A673 (cell line): ENCODE measurements around the gene SNTG2. TPM values are rescaled to one million over a fixed set of nuclear protein-coding genes. Genes with fewer than 3 reads are reported as not detected.

Source experiments
- BruUV-seq: library from RNA; stranded (reverse); fragments of 400-500 nt; replicated peaks from 2 replicates; lab custom pipeline; 2021; lab: Mats Ljungman, UMichigan
- CTCF ChIA-PET: fragments of 300-600 bp; sonication (Branson Sonifier 250); formaldehyde crosslinking; loops from one replicate; lab custom pipeline; 2022; ENCODE audit warnings: antibody characterized with exemption; lab: Charles Lee
- POLR2A ChIA-PET: fragments of 300-600 bp; sonication (Branson Sonifier 250); formaldehyde crosslinking; loops from one replicate; lab custom pipeline; 2022; ENCODE audit warnings: antibody characterized with exemption; ENCODE audit not compliant: low non-redundant PET; lab: Charles Lee
- DNase-seq: peaks from one replicate; pipeline ENCODE4 v3.0.0-alpha.2; 2015; ENCODE audit warnings: low spot score
- H3K27ac ChIP-seq: fragments of 200-600 bp; sonication (generic); 2 replicates; pipeline ENCODE4 v1.5.1; 2016; ENCODE audit warnings: mixed run types, low read depth, mild to moderate bottlenecking, mixed read lengths, antibody characterized with exemption, low read length; ENCODE audit not compliant: poor library complexity, severe bottlenecking
- H3K27me3 ChIP-seq: fragments of 200-600 bp; sonication (generic); replicated peaks from 2 replicates; pipeline ENCODE4 v1.6.1; 2017; ENCODE audit warnings: mixed run types, low read depth, mild to moderate bottlenecking, mixed read lengths, antibody characterized with exemption, low read length; ENCODE audit not compliant: insufficient read depth, poor library complexity
- H3K36me3 ChIP-seq: fragments of 200-600 bp; sonication (generic); 2 replicates; pipeline ENCODE4 v1.6.1; 2016; ENCODE audit warnings: mixed run types, mild to moderate bottlenecking, mixed read lengths, antibody characterized with exemption, low read length; ENCODE audit not compliant: insufficient read depth, poor library complexity, severe bottlenecking
- H3K4me1 ChIP-seq: fragments of 200-600 bp; sonication (generic); 2 replicates; pipeline ENCODE4 v1.6.1; 2017; ENCODE audit warnings: mixed run types, mild to moderate bottlenecking, mixed read lengths, antibody characterized with exemption, low read length; ENCODE audit not compliant: insufficient read depth, poor library complexity, severe bottlenecking
- H3K4me3 ChIP-seq: fragments of 200-600 bp; sonication (generic); 2 replicates; pipeline ENCODE4 v1.5.1; 2016; ENCODE audit warnings: low read depth, mixed run types, mild to moderate bottlenecking, mixed read lengths, low read length; ENCODE audit not compliant: poor library complexity, severe bottlenecking
- H3K9me3 ChIP-seq: fragments of 200-600 bp; sonication (generic); 2 replicates; pipeline ENCODE4 v1.6.1; 2016; ENCODE audit warnings: mixed run types, low read depth, mild to moderate bottlenecking, mixed read lengths, antibody characterized with exemption, low read length; ENCODE audit not compliant: poor library complexity, severe bottlenecking
- CTCF ChIP-seq: fragments of 300-800, 200-600 bp; sonication (generic); conservative IDR thresholded peaks from 2 replicates; pipeline ENCODE4 v1.5.1; 2017; ENCODE audit warnings: low read depth, mild to moderate bottlenecking, antibody characterized with exemption, low read length, moderate library complexity, mixed read lengths
- EZH2 ChIP-seq: fragments of 200-600 bp; sonication (generic); IDR thresholded peaks from 2 replicates; pipeline ENCODE4 v1.6.1; 2017; ENCODE audit warnings: borderline replicate concordance, low read depth, mild to moderate bottlenecking, mixed read lengths, antibody characterized with exemption, low read length; ENCODE audit not compliant: poor library complexity, severe bottlenecking
- intact Hi-C: fragments of 100-400 bp; cut with micrococcal nuclease; formaldehyde crosslinking; loops from one replicate; pipeline ENCODE4 v1.10.0; 2022; ENCODE audit not compliant: unreplicated experiment
- total RNA-seq: library from RNA; stranded (reverse); gene quantifications from 2 replicates; pipeline ENCODE4 v1.2.3, GENCODE V29; 2021

The SNTG2 gene
- total RNA-seq, 1 experiment from 2014 or later, result 3.7 TPM

- BruUV-seq, result no TSS peak
- no peak overlapping the region for H3K27ac ChIP-seq
- no peaks in the 10 kb centered on the region for H3K9me3 ChIP-seq
- no peaks in the 10 kb centered on the region for H3K36me3 ChIP-seq
- H3K4me1 ChIP-seq, result peaks cover 6% of the 10 kb centered on the region
- no peaks in the 10 kb centered on the region for H3K27me3 ChIP-seq
- intact Hi-C loops, result no loop called here
- TF ChIP-seq CTCF (no peak), EZH2 (no peak)
- POLR2A ChIA-PET, result no interaction called here
- no peak for DNase-seq
- CTCF ChIA-PET, result no interaction called here
- H3K4me3 ChIP-seq, result no peak overlapping the region
Measured at GRCh38 chr2:1403565-1403964, 452.9 kb downstream of the SNTG2 start.

- ChIA-PET CTCF (no interaction called here), POLR2A (no interaction called here)
- TF ChIP-seq CTCF, result no peak
- TF ChIP-seq EZH2, result no peak
- Histone ChIP-seq H3K36me3 (no peaks in the 10 kb centered on the region), H3K27ac (no peak overlapping the region), H3K4me3 (no peak overlapping the region), H3K4me1 (peaks cover 8% of the 10 kb centered on the region), H3K9me3 (no peaks in the 10 kb centered on the region), H3K27me3 (no peaks in the 10 kb centered on the region)
- intact Hi-C loops, result no loop called here
- no TSS peak for BruUV-seq
- DNase-seq, result no peak
Measured at GRCh38 chr2:1405124-1405523, 454.5 kb downstream of the SNTG2 start.

- POLR2A ChIA-PET, result no interaction called here
- H3K36me3 ChIP-seq, result no peaks in the 10 kb centered on the region
- intact Hi-C loops, result no loop called here
- TF ChIP-seq CTCF, result no peak
- no peak for TF ChIP-seq EZH2
- CTCF ChIA-PET, result no interaction called here
- no peaks in the 10 kb centered on the region for H3K27me3 ChIP-seq
- H3K27ac ChIP-seq, result no peak overlapping the region
- no peak overlapping the region for H3K4me3 ChIP-seq
- peaks cover 8% of the 10 kb centered on the region for H3K4me1 ChIP-seq
- H3K9me3 ChIP-seq, result no peaks in the 10 kb centered on the region
- no peak for DNase-seq
- no TSS peak for BruUV-seq
Measured at GRCh38 chr2:1405967-1406366, 455.3 kb downstream of the SNTG2 start.
